Esophagus muscularis mucosa (tissue), 4 donors: ENCODE results near the gene SUPT6H. TPM values are rescaled to one million over a fixed set of nuclear protein-coding genes. Genes with fewer than 3 reads are reported as not detected.

ENCODE experiments used
- DNase-seq: peaks from one replicate; pipeline ENCODE4 v3.0.0-alpha.2; 2017; ENCODE audit errors: extremely low spot score
- H3K27ac ChIP-seq, 4 donors: fragments of 200-600 bp; sonication (generic); replicated peaks in 1 of 4; 1 replicate in 3 of 4; 2 replicates in 1 of 4; pipeline ENCODE4 v1.5.1; 2016 to 2019; ENCODE audit warnings: mild to moderate bottlenecking in 1 of 4
- H3K27me3 ChIP-seq, 4 donors: fragments of 200-600 bp; sonication (generic); one replicate each; pipeline versions ENCODE4 v1.5.1 to v1.6.0; 2016 to 2019
- H3K36me3 ChIP-seq, 4 donors: fragments of 200-600 bp; sonication (generic); one replicate each; pipeline ENCODE4 v1.5.1; 2016 to 2019
- H3K4me1 ChIP-seq, 4 donors: fragments of 200-600 bp; sonication (generic); one replicate each; pipeline ENCODE4 v1.5.1; 2016 to 2019
- H3K4me3 ChIP-seq, 4 donors: fragments of 200-600 bp; sonication (generic); 1 replicate in 2 of 4; 2 replicates in 2 of 4; pipeline ENCODE4 v1.5.1; 2016 to 2019; ENCODE audit warnings: mild to moderate bottlenecking in 4 of 4, moderate library complexity in 1 of 4
- H3K9me3 ChIP-seq, 4 donors: fragments of 200-600 bp; sonication (generic); 1 replicate in 3 of 4; 2 replicates in 1 of 4; pipeline ENCODE4 v1.5.1; 2016 to 2019
- CTCF ChIP-seq, 3 experiments: fragments of 200-600 bp in 2 of 3; fragments of 450-650 bp in 1 of 3; sonication (generic) in 2 of 3; IDR thresholded peaks; one replicate each; pipeline ENCODE4 v1.5.1; 2017 to 2019; ENCODE audit warnings: antibody characterized with exemption in 3 of 3, mild to moderate bottlenecking in 2 of 3, moderate library complexity in 1 of 3
- EP300 ChIP-seq: sonication (generic); formaldehyde crosslinking; IDR thresholded peaks from one replicate; pipeline ENCODE4 v1.6.1; 2017; ENCODE audit warnings: antibody characterized with exemption
- POLR2A ChIP-seq: fragments of 450-650 bp; IDR thresholded peaks from one replicate; pipeline ENCODE4 v1.6.1; 2017; ENCODE audit warnings: antibody characterized with exemption, moderate library complexity, mild to moderate bottlenecking, low read depth
- POLR2AphosphoS5 ChIP-seq, 2 donors: sonication (generic); formaldehyde crosslinking; IDR thresholded peaks; one replicate each; pipeline ENCODE4 v1.6.1; 2017; ENCODE audit warnings: antibody characterized with exemption in 2 of 2
- WGBS: methylation state at CpG from one replicate; pipeline ENCODE4 v1.1.5; 2018; 5-methylcytosine and 5-hydroxymethylcytosine counted together
- intact Hi-C: fragments of 100-400 bp; cut with DNase I; formaldehyde crosslinking; loops from one replicate; pipeline ENCODE4 v1.15.1; 2023
- total RNA-seq, 4 donors: library from RNA; depleted of rRNA; stranded (reverse); fragments of >200 nt; gene quantifications; one replicate each; pipeline versions ENCODE4 v1.1.0 to v1.2.1, GENCODE V29; 2016

The SUPT6H gene
- total RNA-seq, 4 donors from 2014 or later: 57.3 to 84.4 (median 71.1) TPM

- DNase-seq: no peak
- TF ChIP-seq POLR2AphosphoS5 (IDR thresholded peaks at IDR 0.05): no peak
- TF ChIP-seq EP300: no peak
- TF ChIP-seq CTCF (IDR thresholded peaks at IDR 0.05): no peak
- TF ChIP-seq POLR2A: no peak
- Histone ChIP-seq H3K4me3 (no peak overlapping the region), H3K4me1 (no peaks in the 10 kb centered on the region), H3K27me3 (no peaks in the 10 kb centered on the region), H3K9me3 (no peaks in the 10 kb centered on the region), H3K27ac (no peak overlapping the region), H3K36me3 (peaks cover 80 to 98% (median 94%) of the 10 kb centered on the region in 4 donors)
- intact Hi-C loops: no loop called here
- 85% methylated on average over 7 of the region's 8 CpGs for WGBS
Measured at GRCh38 chr17:28700278-28700677, 38.3 kb downstream of the SUPT6H start.

GRCh38 chr17:28700830-28701492, 39.0 kb downstream of the SUPT6H start:
- Histone ChIP-seq H3K27ac (no peak overlapping the region), H3K4me3 (no peak overlapping the region), H3K36me3 (peaks cover 73 to 91% (median 87%) of the 10 kb centered on the region in 4 donors), H3K9me3 (no peaks in the 10 kb centered on the region), H3K4me1 (no peaks in the 10 kb centered on the region), H3K27me3 (no peaks in the 10 kb centered on the region)
- TF ChIP-seq CTCF (IDR thresholded peaks at IDR 0.05) (no peak), POLR2AphosphoS5 (IDR thresholded peaks at IDR 0.05) (no peak), EP300 (no peak), POLR2A (no peak)
- DNase-seq: no peak
- intact Hi-C loops: no loop called here
- WGBS: 86% methylated on average over 9 of the region's 10 CpGs

GRCh38 chr17:28702026-28702751, 40.2 kb downstream of the SUPT6H start:
- DNase-seq: no peak
- Histone ChIP-seq H3K9me3 (no peaks in the 10 kb centered on the region), H3K36me3 (peaks cover 61 to 79% (median 75%) of the 10 kb centered on the region in 4 donors), H3K27ac (no peak overlapping the region), H3K4me1 (no peaks in the 10 kb centered on the region), H3K4me3 (no peak overlapping the region), H3K27me3 (no peaks in the 10 kb centered on the region)
- intact Hi-C loops: no loop called here
- 73% methylated on average over 10 of the region's 10 CpGs for WGBS
- TF ChIP-seq EP300 (no peak), CTCF (IDR thresholded peaks at IDR 0.05) (no peak), POLR2AphosphoS5 (IDR thresholded peaks at IDR 0.05) (no peak), POLR2A (no peak)

GRCh38 chr17:28702752-28703150, 40.7 kb downstream of the SUPT6H start:
- Histone ChIP-seq H3K4me3 (no peak overlapping the region), H3K27ac (no peak overlapping the region), H3K4me1 (no peaks in the 10 kb centered on the region), H3K9me3 (no peaks in the 10 kb centered on the region), H3K27me3 (no peaks in the 10 kb centered on the region), H3K36me3 (peaks cover 55 to 73% (median 69%) of the 10 kb centered on the region in 4 donors)
- TF ChIP-seq EP300 (no peak), POLR2A (no peak), CTCF (IDR thresholded peaks at IDR 0.05) (no peak), POLR2AphosphoS5 (IDR thresholded peaks at IDR 0.05) (no peak)
- intact Hi-C loops: no loop called here
- DNase-seq: no peak
- 67% methylated on average over 3 of the region's 3 CpGs for WGBS
